Posterior vena cava (tissue), 2 donors: ENCODE data around the gene IL18. TPM values are rescaled to one million over a fixed set of nuclear protein-coding genes. Genes with fewer than 3 reads are reported as not detected.

Experiments used
- total RNA-seq, 2 donors: library from RNA; stranded (reverse); fragmentation: NEBNext Ultra II Directional; extraction: Animal tissue kit (Norgen Biotek cat#: 25700); gene quantifications; one replicate each; pipeline ENCODE4 v1.2.1, GENCODE V29; 2021
- donor health status: DM: yes; HTN: yes; CAD: no.
- donor health status: DM: yes; HTN: yes; CAD: no.

IL18 gene
- total RNA-seq, 2 donors from 2014 or later: 7.0 to 11.3 TPM

Other genes starting within 250 kb of the IL18 start
- gene C11orf52, start 245.2 kb downstream of the IL18 start, total RNA-seq: 1 to 10 TPM; 1.6 to 1.7 TPM
- 10 to 100 TPM; 40.5 to 44.5 TPM for gene DIXDC1, start 226.8 kb downstream of the IL18 start, total RNA-seq
- gene DLAT, start 138.7 kb downstream of the IL18 start, total RNA-seq: 10 to 100 TPM; 22.8 to 25.5 TPM
- gene PIH1D2, start 90.1 kb downstream of the IL18 start, total RNA-seq: 1 to 10 TPM in 1 of 2 donors, under 1 TPM in 1; 0.86 to 1.7 TPM
- gene NKAPD1, start 89.8 kb downstream of the IL18 start, total RNA-seq: 10 to 100 TPM; 14.0 to 15.0 TPM
- gene TIMM8B, start 77.3 kb downstream of the IL18 start, total RNA-seq: 10 to 100 TPM; 53.8 to 64.6 TPM
- gene SDHD, start 77.2 kb downstream of the IL18 start, total RNA-seq: 10 to 100 TPM; 70.5 to 84.5 TPM
- 1 to 10 TPM in 1 of 2 donors, under 1 TPM in 1; 0.95 to 1.4 TPM for gene TEX12, start 3.3 kb upstream of the IL18 start, total RNA-seq
- 1 to 10 TPM; 3.8 TPM for gene BCO2, start 11.4 kb upstream of the IL18 start, total RNA-seq
- 10 to 100 TPM; 44.2 to 51.8 TPM for gene PTS, start 62.3 kb upstream of the IL18 start, total RNA-seq
- gene PLET1, start 96.8 kb upstream of the IL18 start, total RNA-seq: not detected